Measurements from ENCODE around the gene CCSAP.

- no peak for TF ChIP-seq FOS (IDR thresholded peaks at IDR 0.05; ENCODE audit: borderline replicate concordance, extremely low read depth, insufficient read length)
- TF ChIP-seq CHD2 (IDR thresholded peaks at IDR 0.05; ENCODE audit: borderline replicate concordance, low read depth, low read length): no peak
- no peak for TF ChIP-seq RAD21 (IDR thresholded peaks at IDR 0.05; ENCODE audit: insufficient read depth, low read depth, low read length)
- no peak for TF ChIP-seq CTCF (IDR thresholded peaks at IDR 0.05 in 2 of 3, conservative IDR thresholded peaks at IDR 0.05 in 1 of 3; ENCODE audit: control insufficient read depth in 2 of 3, extremely low read depth in 1 of 3, insufficient read depth in 1 of 3, low read depth in 3 of 3, low read length in 3 of 3)
- no peak for TF ChIP-seq POLR2AphosphoS5 (IDR thresholded peaks at IDR 0.05; ENCODE audit: low read length)
- no peak for TF ChIP-seq REST (IDR thresholded peaks at IDR 0.05; ENCODE audit: low read depth, low read length)
Measured at GRCh38 chr1:229271448-229272159, 71.2 kb downstream of the CCSAP start.

Measured in GM12878 (cell line).